Spleen (tissue), 7 donors: ENCODE results near the gene PDE8B.

Experiments
- POLR2A ChIP-seq, 3 donors: fragments of 450-650 bp; IDR thresholded peaks; one replicate each; pipeline ENCODE4 v1.5.1; 2017; ENCODE audit warnings: antibody characterized with exemption in 3 of 3, mild to moderate bottlenecking in 1 of 3
- POLR2AphosphoS5 ChIP-seq, 3 donors: sonication (generic); formaldehyde crosslinking; IDR thresholded peaks; one replicate each; pipeline ENCODE4 v1.5.1; 2017; ENCODE audit warnings: antibody characterized with exemption in 3 of 3
- TF ChIP-seq, protein P1 (sequence below), 11 experiments: fragments of 200-600 bp in 7 of 11; fragments of 450-650 bp in 4 of 11; sonication (generic) in 4 of 11; IDR thresholded peaks in 8 of 11; conservative IDR thresholded peaks in 3 of 11; 1 replicate in 7 of 11; 2 replicates in 4 of 11; pipeline versions ENCODE4 v1.4.0 to v1.8.0; 2016 to 2021; ENCODE audit warnings: antibody characterized with exemption in 11 of 11, inconsistent platforms in 4 of 11, mild to moderate bottlenecking in 1 of 11
- donor health status: DM: no; HTN: no; CAD: no; lungs with moderate emphysema.
- donor health status: DM: no; HTN: no; CAD: no.
- donor health status: DM: no; HTN: no; CAD: no.

DNA sequence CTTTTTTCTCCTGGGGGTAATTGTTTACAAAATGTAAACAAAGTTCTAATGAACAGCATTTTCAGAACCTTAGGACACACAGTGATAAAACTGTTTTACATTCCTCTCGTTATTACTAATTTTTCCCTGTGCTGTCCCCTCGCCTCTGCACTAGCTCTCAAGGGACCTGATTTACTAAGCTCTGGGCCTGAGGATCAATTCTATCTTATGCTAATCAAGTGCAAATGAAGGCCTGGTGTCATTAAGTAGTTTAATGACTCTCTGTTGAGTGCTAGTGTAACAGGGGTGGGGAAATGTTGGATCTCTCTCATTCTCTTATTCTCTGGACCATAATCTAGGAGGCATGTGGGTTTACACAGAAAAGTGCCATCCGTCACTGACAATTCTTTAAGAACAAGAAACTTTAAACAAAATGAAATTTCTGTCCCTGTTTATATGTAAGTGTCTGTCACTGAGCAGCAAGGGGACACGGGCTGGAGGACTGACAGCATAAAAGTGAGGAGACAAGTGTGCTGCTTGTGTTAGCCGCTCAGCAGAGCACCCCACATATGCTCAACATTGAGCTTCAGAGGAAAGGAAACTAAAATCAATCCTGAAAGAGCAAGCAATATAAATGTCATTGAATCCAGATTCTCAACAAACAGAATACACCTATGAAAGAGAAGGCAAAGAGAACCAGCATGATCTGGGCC is 166.3 kb downstream of the PDE8B start:
- TF ChIP-seq, protein P1, sequence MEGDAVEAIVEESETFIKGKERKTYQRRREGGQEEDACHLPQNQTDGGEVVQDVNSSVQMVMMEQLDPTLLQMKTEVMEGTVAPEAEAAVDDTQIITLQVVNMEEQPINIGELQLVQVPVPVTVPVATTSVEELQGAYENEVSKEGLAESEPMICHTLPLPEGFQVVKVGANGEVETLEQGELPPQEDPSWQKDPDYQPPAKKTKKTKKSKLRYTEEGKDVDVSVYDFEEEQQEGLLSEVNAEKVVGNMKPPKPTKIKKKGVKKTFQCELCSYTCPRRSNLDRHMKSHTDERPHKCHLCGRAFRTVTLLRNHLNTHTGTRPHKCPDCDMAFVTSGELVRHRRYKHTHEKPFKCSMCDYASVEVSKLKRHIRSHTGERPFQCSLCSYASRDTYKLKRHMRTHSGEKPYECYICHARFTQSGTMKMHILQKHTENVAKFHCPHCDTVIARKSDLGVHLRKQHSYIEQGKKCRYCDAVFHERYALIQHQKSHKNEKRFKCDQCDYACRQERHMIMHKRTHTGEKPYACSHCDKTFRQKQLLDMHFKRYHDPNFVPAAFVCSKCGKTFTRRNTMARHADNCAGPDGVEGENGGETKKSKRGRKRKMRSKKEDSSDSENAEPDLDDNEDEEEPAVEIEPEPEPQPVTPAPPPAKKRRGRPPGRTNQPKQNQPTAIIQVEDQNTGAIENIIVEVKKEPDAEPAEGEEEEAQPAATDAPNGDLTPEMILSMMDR (IDR thresholded peaks at IDR 0.05 in 8 of 11, conservative IDR thresholded peaks at IDR 0.05 in 3 of 11), result no peak
- TF ChIP-seq POLR2A (IDR thresholded peaks at IDR 0.05) (no peak), POLR2AphosphoS5 (IDR thresholded peaks at IDR 0.05) (no peak)
